Right ventricle myocardium superior (tissue), 1 donor: ENCODE data around the gene LPA. TPM values are rescaled to one million over a fixed set of nuclear protein-coding genes. Genes with fewer than 3 reads are reported as not detected.

Experiments
- total RNA-seq: library from RNA; stranded (reverse); fragmentation: NEBNext Ultra II Directional; extraction: Animal tissue kit (Norgen Biotek cat#: 25700); gene quantifications from one replicate; pipeline ENCODE4 v1.2.1, GENCODE V29; 2021
- donor health status: DM: no; HTN: yes; CAD: no; lungs with severe emphysema.

LPA gene
- total RNA-seq, 1 donor from 2014 or later: not detected

Other genes starting within 250 kb of the LPA start
- 0.40 TPM for gene PLG, start 38.0 kb upstream of the LPA start, total RNA-seq